Pons (tissue), 1 donor: ENCODE data around the gene AP2S1.

ENCODE experiments used
- DNase-seq: peaks from one replicate; pipeline ENCODE4 v3.0.0-alpha.2; 2016; ENCODE audit warnings: low spot score

Gene AP2S1

GRCh38 chr19:46802152-46802551 is 48.5 kb downstream of the AP2S1 start:
- no peak for DNase-seq

- no peak for DNase-seq
These were observed 51.9 kb downstream of the AP2S1 start for GRCh38 chr19:46798713-46799112.

- DNase-seq, result no peak
These were observed 52.8 kb downstream of the AP2S1 start for GRCh38 chr19:46797881-46798280.

- no peak for DNase-seq
These were observed 58.7 kb downstream of the AP2S1 start for GRCh38 chr19:46791944-46792343.

GRCh38 chr19:46789371-46789770 is 61.3 kb downstream of the AP2S1 start:
- no peak for DNase-seq

- DNase-seq, result no peak
These were observed 61.7 kb downstream of the AP2S1 start for GRCh38 chr19:46788968-46789338.

- DNase-seq, result peak; percentile 68
These were observed 62.2 kb downstream of the AP2S1 start, which contains the start of gene SLC1A5 for GRCh38 chr19:46788262-46788967. Gene SLC1A5, minus strand, starts transcription at chr19:46788594. Its CDS starts 629 bp downstream, at chr19:46787965.
